Keratinocyte (primary cell): ENCODE measurements around the gene RERE. TPM values are rescaled to one million over a fixed set of nuclear protein-coding genes. Genes with fewer than 3 reads are reported as not detected.

Experiments used
- DNase-seq: peaks from one replicate; pipeline ENCODE4 v3.0.0-alpha.2; 2011; ENCODE audit warnings: low read depth, missing footprints, low spot score
- FAIRE-seq: peaks from 2 replicates; lab custom pipeline; 2011; peaks lifted over from hg19 to GRCh38; lab: Jason Lieb, UNC
- H2AFZ ChIP-seq: 2 replicates; pipeline ENCODE4 v1.6.0; 2012; ENCODE audit warnings: low read length, control low read depth, inconsistent platforms; ENCODE audit not compliant: control insufficient read depth
- H3K27ac ChIP-seq: 2 replicates; pipeline ENCODE4 v1.5.1; 2011; ENCODE audit warnings: low read length; ENCODE audit not compliant: control insufficient read depth, insufficient read depth
- H3K27me3 ChIP-seq: 3 replicates; pipeline ENCODE4 v1.6.0; 2011; ENCODE audit warnings: low read length; ENCODE audit not compliant: control insufficient read depth, insufficient read depth; ENCODE audit errors: extremely low read depth
- H3K36me3 ChIP-seq, 2 experiments: 2 replicates in 1 of 2; 3 replicates in 1 of 2; pipeline ENCODE4 v1.5.1; 2011; ENCODE audit warnings: low read length in 2 of 2, mild to moderate bottlenecking in 1 of 2; ENCODE audit not compliant: control insufficient read depth in 2 of 2, insufficient read depth in 2 of 2; ENCODE audit errors: extremely low read depth in 1 of 2
- H3K4me1 ChIP-seq: 3 replicates; pipeline ENCODE4 v1.5.1; 2011; ENCODE audit warnings: low read length; ENCODE audit not compliant: control insufficient read depth, insufficient read depth; ENCODE audit errors: extremely low read depth
- H3K4me2 ChIP-seq: 3 replicates; pipeline ENCODE4 v1.6.0; 2011; ENCODE audit warnings: low read depth, low read length; ENCODE audit not compliant: control insufficient read depth, insufficient read depth; ENCODE audit errors: extremely low read depth
- H3K4me3 ChIP-seq, 3 experiments: fragments of 200-600 bp in 1 of 3; sonication (generic) in 1 of 3; 2 replicates in 2 of 3; 3 replicates in 1 of 3; pipeline ENCODE4 v1.5.1; 2011 to 2016; ENCODE audit warnings: low read length in 3 of 3, mild to moderate bottlenecking in 3 of 3, control low read depth in 2 of 3, inconsistent platforms in 1 of 3, low read depth in 1 of 3, mixed read lengths in 1 of 3, mixed run types in 1 of 3, moderate library complexity in 1 of 3; ENCODE audit not compliant: control insufficient read depth in 2 of 3, insufficient read depth in 2 of 3; ENCODE audit errors: extremely low read depth in 1 of 3
- H3K79me2 ChIP-seq: 2 replicates; pipeline ENCODE4 v1.6.0; 2012; ENCODE audit warnings: low read length; ENCODE audit not compliant: control insufficient read depth, insufficient read depth
- H3K9ac ChIP-seq: 3 replicates; pipeline ENCODE4 v1.6.0; 2011; ENCODE audit warnings: low read length; ENCODE audit not compliant: control insufficient read depth, insufficient read depth; ENCODE audit errors: extremely low read depth
- H3K9me1 ChIP-seq: 3 replicates; pipeline ENCODE4 v1.6.0; 2011; ENCODE audit warnings: low read length; ENCODE audit not compliant: control insufficient read depth, insufficient read depth; ENCODE audit errors: extremely low read depth
- H3K9me3 ChIP-seq: 2 replicates; pipeline ENCODE4 v1.5.1; 2012; ENCODE audit warnings: low read depth, low read length; ENCODE audit not compliant: control insufficient read depth
- H4K20me1 ChIP-seq: 3 replicates; pipeline ENCODE4 v1.6.0; 2011; ENCODE audit warnings: low read length; ENCODE audit not compliant: control insufficient read depth, insufficient read depth; ENCODE audit errors: extremely low read depth
- CTCF ChIP-seq, 3 experiments: IDR thresholded peaks in 1 of 3; conservative IDR thresholded peaks in 1 of 3; optimal IDR thresholded peaks in 1 of 3; 2 replicates in 2 of 3; 3 replicates in 1 of 3; pipeline versions ENCODE3 to v1.5.1; 2011; ENCODE audit warnings: low read length in 3 of 3, mild to moderate bottlenecking in 3 of 3, moderate library complexity in 2 of 3, control low read depth in 1 of 3, inconsistent platforms in 1 of 3; ENCODE audit not compliant: insufficient read depth in 2 of 3; ENCODE audit errors: extremely low read depth in 1 of 3
- EZH2 ChIP-seq: IDR thresholded peaks from one replicate; pipeline ENCODE4 v1.6.1; 2012; ENCODE audit warnings: inconsistent platforms, mild to moderate bottlenecking, low read length, moderate library complexity
- dilution Hi-C: fragments of 300-500 bp; cut with MboI; formaldehyde crosslinking; loops from one replicate; pipeline ENCODE4 v1.7.0; 2020; ENCODE audit warnings: low sequenced_read_pairs; ENCODE audit not compliant: extremely low pct_ligation_motif_present
- polyA plus RNA-seq, 5 experiments: library from polyadenylated mRNA; depleted of rRNA in 3 of 5; stranded (reverse) in 3 of 5; stranded (forward) in 1 of 5; unstranded in 1 of 5; fragments of >200 nt; gene quantifications; 1 replicate in 1 of 5; 2 replicates in 3 of 5; 3 replicates in 1 of 5; pipeline versions ENCODE4 v1.2.1 to v1.2.3, GENCODE V29; 2011 to 2012; ENCODE audit warnings: missing spikeins in 2 of 5, low read depth in 1 of 5, low replicate concordance in 1 of 5

Gene RERE
- polyA plus RNA-seq, 1 donor (not counting 4 experiments of a cell fraction or from before 2014, with no cell fraction given): 3.8 TPM

GRCh38 chr1:8361198-8361849, 456.1 kb downstream of the RERE start:
- TF ChIP-seq EZH2: no peak
- TF ChIP-seq CTCF (optimal IDR thresholded peaks at IDR 0.05 in 1 of 3, IDR thresholded peaks at IDR 0.05 in 1 of 3, conservative IDR thresholded peaks at IDR 0.05 in 1 of 3; ENCODE audit: extremely low read depth in 1 of 3, insufficient read depth in 2 of 3, low read length in 3 of 3): no peak
- Histone ChIP-seq H3K36me3 (peaks cover 33 to 42% of the 10 kb centered on the region in 2 experiments), H3K9me1 (peaks cover 2% of the 10 kb centered on the region), H3K79me2 (peaks cover 2% of the 10 kb centered on the region), H3K27me3 (no peaks in the 10 kb centered on the region), H2AFZ (no peak overlapping the region), H4K20me1 (no peaks in the 10 kb centered on the region), H3K27ac (no peak overlapping the region), H3K4me2 (no peak overlapping the region), H3K4me3 (no peak overlapping the region), H3K4me1 (no peaks in the 10 kb centered on the region), H3K9me3 (no peaks in the 10 kb centered on the region), H3K9ac (no peak overlapping the region)
- dilution Hi-C loops: no loop called here
- no peak for FAIRE-seq
- DNase-seq: no peak

DNA sequence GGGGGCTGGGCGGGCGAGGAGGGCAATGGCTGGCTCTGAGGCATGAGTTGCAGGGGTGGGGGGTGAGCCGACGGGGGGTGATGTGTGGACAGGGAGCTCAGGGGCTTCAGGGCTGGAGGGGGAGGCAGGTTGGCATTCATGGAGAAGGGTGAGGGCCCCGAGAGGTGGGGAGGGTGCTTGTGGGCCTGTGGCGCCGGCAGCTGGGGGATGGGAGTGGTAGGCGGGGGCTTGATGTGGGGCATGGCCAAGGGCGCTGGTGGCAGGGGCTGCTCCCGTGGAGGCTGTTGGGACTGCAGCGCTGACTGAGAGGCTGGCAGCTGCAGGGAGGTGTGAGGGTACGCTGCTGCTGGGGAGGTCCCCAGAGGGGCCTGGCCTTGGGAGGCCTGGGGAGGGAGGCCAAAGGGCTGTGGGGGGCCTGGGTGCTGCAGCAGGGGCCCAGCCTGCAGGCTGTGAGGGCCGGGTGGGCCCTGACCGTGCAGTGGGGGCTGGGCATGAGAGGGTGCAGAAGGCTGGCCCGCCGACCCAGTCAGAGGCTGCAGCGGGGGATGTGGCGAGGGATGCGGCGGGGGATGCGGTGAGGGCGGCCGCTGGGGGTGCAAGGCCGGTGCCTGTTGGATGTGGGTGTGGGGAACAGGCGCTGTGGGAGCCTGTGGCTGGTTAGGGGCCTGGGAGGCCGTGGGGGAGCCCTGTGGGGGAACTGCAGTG, 456.8 kb downstream of the RERE start:
- Histone ChIP-seq H3K79me2 (no peaks in the 10 kb centered on the region), H3K9ac (no peak overlapping the region), H3K4me2 (no peak overlapping the region), H3K27me3 (no peaks in the 10 kb centered on the region), H3K9me3 (no peaks in the 10 kb centered on the region), H4K20me1 (no peaks in the 10 kb centered on the region), H3K4me3 (no peak overlapping the region), H3K4me1 (no peaks in the 10 kb centered on the region), H3K9me1 (no peaks in the 10 kb centered on the region), H3K36me3 (peaks cover 33 to 44% of the 10 kb centered on the region in 2 experiments), H3K27ac (no peak overlapping the region), H2AFZ (no peak overlapping the region)
- TF ChIP-seq CTCF (optimal IDR thresholded peaks at IDR 0.05 in 1 of 3, IDR thresholded peaks at IDR 0.05 in 1 of 3, conservative IDR thresholded peaks at IDR 0.05 in 1 of 3; ENCODE audit: extremely low read depth in 1 of 3, insufficient read depth in 2 of 3, low read length in 3 of 3) (no peak), EZH2 (no peak)
- DNase-seq (no peak), FAIRE-seq (no peak)
- dilution Hi-C loops: no loop called here
